ENCODE results near the gene PIWIL4.

GRCh38 chr11:94603587-94603986 lies 36.4 kb downstream of the PIWIL4 start:
- no peak for TF ChIP-seq CTCF (IDR thresholded peaks at IDR 0.05)
- TF ChIP-seq POLR2AphosphoS5 (IDR thresholded peaks at IDR 0.05), result no peak
- TF ChIP-seq POLR2A (IDR thresholded peaks at IDR 0.05), result no peak

All from breast epithelium (tissue), 3 donors.